HepG2 (cell line): Measurements from ENCODE around the gene VSTM5. TPM values are rescaled to one million over a fixed set of nuclear protein-coding genes. Genes with fewer than 3 reads are reported as not detected.

Source experiments
- ATAC-seq: fragments of 200-7000 bp; cut with Tn5 transposase; 3 replicates; pipeline ENCODE4 v1.9.1; 2020; ENCODE audit warnings: mild to moderate bottlenecking, moderate library complexity
- BruUV-seq: library from RNA; stranded (reverse); fragments of 400-500 nt; replicated peaks from 2 replicates; lab custom pipeline; 2021; lab: Mats Ljungman, UMichigan
- CTCF ChIA-PET: fragments of 300-600 bp; formaldehyde crosslinking; extraction: SDS; loops from one replicate; lab custom pipeline; 2021; ENCODE audit warnings: low total read pairs, inconsistent platforms, low intra/inter-chr PET ratio; lab: Yijun Ruan, JAX
- POLR2A ChIA-PET: fragments of 350-600 bp; sonication (Branson Sonifier 250); formaldehyde crosslinking; loops from one replicate; lab custom pipeline; 2020; ENCODE audit warnings: antibody characterized with exemption, inconsistent platforms; lab: Yijun Ruan, JAX
- DNase-seq: peaks from one replicate; pipeline ENCODE4 v3.0.0-alpha.2; 2015; ENCODE audit warnings: low spot score
- FAIRE-seq: peaks from 3 replicates; lab custom pipeline; 2011; peaks lifted over from hg19 to GRCh38; lab: Jason Lieb, UNC
- H2AFZ ChIP-seq: one replicate; pipeline ENCODE4 v1.6.1; 2011; ENCODE audit warnings: low read length, inconsistent platforms
- H3K27ac ChIP-seq: fragments of 300-600 bp; 3 replicates; pipeline ENCODE4 v1.8.0; 2011; ENCODE audit warnings: mixed run types, mild to moderate bottlenecking, mixed read lengths, low read length, inconsistent platforms; ENCODE audit not compliant: insufficient read depth; ENCODE audit errors: extremely low read length
- H3K27me3 ChIP-seq, 2 experiments: fragments of 200-600 bp in 1 of 2; 2 replicates in 1 of 2; 3 replicates in 1 of 2; pipeline versions ENCODE4 v1.6.0 to v1.8.0; 2011; ENCODE audit warnings: low read length in 2 of 2, mild to moderate bottlenecking in 2 of 2, moderate library complexity in 2 of 2, inconsistent platforms in 1 of 2; ENCODE audit not compliant: insufficient read depth in 2 of 2, control insufficient read depth in 1 of 2
- H3K36me3 ChIP-seq, 2 experiments: fragments of 200-600 bp in 1 of 2; replicated peaks in 1 of 2; 2 replicates in 1 of 2; 3 replicates in 1 of 2; pipeline versions ENCODE4 v1.5.1 to v1.8.0; 2011; ENCODE audit warnings: low read length in 2 of 2, inconsistent platforms in 1 of 2; ENCODE audit not compliant: insufficient read depth in 2 of 2, control insufficient read depth in 1 of 2
- H3K4me1 ChIP-seq: 2 replicates; pipeline ENCODE4 v1.5.1; 2012; ENCODE audit warnings: low read length, inconsistent platforms; ENCODE audit not compliant: insufficient read depth
- H3K4me2 ChIP-seq: 2 replicates; pipeline ENCODE4 v1.6.0; 2011; ENCODE audit warnings: low read depth, low read length, inconsistent platforms
- H3K4me3 ChIP-seq, 3 experiments: fragments of 200-600 bp in 1 of 3; sonication (generic), shearing (Covaris generic) in 1 of 3; replicated peaks in 1 of 3; 2 replicates each; pipeline ENCODE4 v1.5.1; 2011 to 2016; ENCODE audit warnings: low read length in 3 of 3, inconsistent platforms in 2 of 3, low read depth in 2 of 3, mild to moderate bottlenecking in 2 of 3, control low read depth in 1 of 3, mixed read lengths in 1 of 3; ENCODE audit not compliant: insufficient read depth in 1 of 3
- H3K79me2 ChIP-seq: one replicate; pipeline ENCODE4 v1.6.1; 2011; ENCODE audit warnings: low read length, inconsistent platforms; ENCODE audit not compliant: insufficient read depth
- H3K9ac ChIP-seq: 2 replicates; pipeline ENCODE4 v1.6.0; 2011; ENCODE audit warnings: mild to moderate bottlenecking, low read depth, low read length, inconsistent platforms; ENCODE audit not compliant: insufficient read depth
- H3K9me3 ChIP-seq: 2 replicates; pipeline ENCODE4 v1.5.1; 2012; ENCODE audit warnings: mild to moderate bottlenecking, low read length
- H4K20me1 ChIP-seq: 2 replicates; pipeline ENCODE4 v1.6.0; 2011; ENCODE audit warnings: inconsistent platforms, mild to moderate bottlenecking, low read length, moderate library complexity; ENCODE audit not compliant: insufficient read depth
- ASH2L ChIP-seq: fragments of 300-600, 200-600 bp; sonication (generic); IDR thresholded peaks from 2 replicates; pipeline ENCODE4 v1.7.0; 2017; ENCODE audit warnings: low read depth, mild to moderate bottlenecking, moderate library complexity, mixed read lengths, low read length; ENCODE audit not compliant: insufficient read length
- BCL6 ChIP-seq: IDR thresholded peaks from 2 replicates; pipeline ENCODE4 v1.6.1; 2016; ENCODE audit warnings: missing genetic modification reagents, missing compliant biosample characterization
- BHLHE40 ChIP-seq: IDR thresholded peaks from 2 replicates; pipeline ENCODE4 v1.6.1; 2011; ENCODE audit warnings: low read length, improper control_type of control experiment
- E2F2 ChIP-seq: sonication (generic); formaldehyde crosslinking; IDR thresholded peaks from 2 replicates; pipeline ENCODE4 v1.4.0; 2020; ENCODE audit warnings: missing genetic modification reagents, borderline replicate concordance
- FIP1L1 ChIP-seq: fragments of 200-400 bp; formaldehyde crosslinking; IDR thresholded peaks from 2 replicates; pipeline ENCODE4 v1.6.1; 2018; ENCODE audit warnings: low read depth, mild to moderate bottlenecking, low read length, moderate library complexity, borderline replicate concordance; ENCODE audit not compliant: insufficient read depth
- HDAC1 ChIP-seq: sonication (generic); formaldehyde crosslinking; IDR thresholded peaks from 2 replicates; pipeline ENCODE4 v1.5.1; 2020; ENCODE audit warnings: mild to moderate bottlenecking, missing genetic modification reagents
- HMG20A ChIP-seq: IDR thresholded peaks from 2 replicates; pipeline ENCODE4 v1.6.1; 2016; ENCODE audit warnings: borderline replicate concordance
- MTF1 ChIP-seq: sonication (generic); formaldehyde crosslinking; IDR thresholded peaks from 2 replicates; pipeline ENCODE4 v1.5.0; 2020; ENCODE audit warnings: missing genetic modification reagents
- MZF1 ChIP-seq: sonication (generic); formaldehyde crosslinking; IDR thresholded peaks from 2 replicates; pipeline ENCODE4 v1.8.1; 2023; ENCODE audit warnings: mild to moderate bottlenecking, missing genetic modification reagents, borderline replicate concordance
- NKX3-1 ChIP-seq: sonication (generic); formaldehyde crosslinking; IDR thresholded peaks from 2 replicates; pipeline ENCODE4 v1.5.0; 2020; ENCODE audit warnings: missing genetic modification reagents
- TGIF2 ChIP-seq: IDR thresholded peaks from 2 replicates; pipeline ENCODE4 v1.6.1; 2016; ENCODE audit warnings: control low read depth, missing compliant biosample characterization
- ZBTB7B ChIP-seq: sonication (generic); formaldehyde crosslinking; IDR thresholded peaks from 2 replicates; pipeline ENCODE4 v1.4.0; 2020; ENCODE audit warnings: missing genetic modification reagents
- ZKSCAN8 ChIP-seq: IDR thresholded peaks from 2 replicates; pipeline ENCODE4 v1.6.1; 2016; ENCODE audit warnings: borderline replicate concordance, missing genetic modification reagents, missing compliant biosample characterization
- ZNF329 ChIP-seq: sonication (generic); formaldehyde crosslinking; IDR thresholded peaks from 2 replicates; pipeline ENCODE4 v1.9.0; 2021; ENCODE audit warnings: low read depth, mild to moderate bottlenecking, missing genetic modification reagents
- ZNF430 ChIP-seq: sonication (generic); formaldehyde crosslinking; IDR thresholded peaks from 2 replicates; pipeline ENCODE4 v1.9.0; 2021; ENCODE audit warnings: mild to moderate bottlenecking, missing genetic modification reagents
- ZNF598 ChIP-seq: sonication (generic); formaldehyde crosslinking; IDR thresholded peaks from 2 replicates; pipeline ENCODE4 v1.5.1; 2020; ENCODE audit warnings: mild to moderate bottlenecking, missing genetic modification reagents, borderline replicate concordance
- ZNF687 ChIP-seq: sonication (generic); formaldehyde crosslinking; IDR thresholded peaks from 2 replicates; pipeline ENCODE4 v1.5.1; 2020; ENCODE audit warnings: mild to moderate bottlenecking, missing genetic modification reagents, moderate library complexity
- WGBS: methylation state at CpG from one replicate; pipeline ENCODE4 v1.1.6; 2017; ENCODE audit warnings: low lambda C conversion rate; 5-methylcytosine and 5-hydroxymethylcytosine counted together
- in situ Hi-C: cut with HindIII; loops from 2 replicates; pipeline ENCODE4 v1.10.0; 2017; ENCODE audit warnings: low pct_unique_long_range_greater_than_20kb; ENCODE audit not compliant: extremely low pct_ligation_motif_present
- intact Hi-C: fragments of 100-400 bp; cut with micrococcal nuclease; formaldehyde crosslinking; loops from one replicate; pipeline ENCODE4 v1.10.0; 2022; ENCODE audit not compliant: unreplicated experiment
- polyA plus RNA-seq, 8 experiments: library from polyadenylated mRNA; depleted of rRNA in 3 of 8; stranded (reverse) in 7 of 8; unstranded in 1 of 8; fragments of >200 nt; fragmentation: Illumina TruSeq in 4 of 8; extraction: Trizol in 4 of 8; gene quantifications; 2 replicates each; pipeline versions ENCODE4 v1.2.1 to v1.2.3, GENCODE V29; 2011 to 2016; ENCODE audit warnings: low read depth in 4 of 8, missing spikeins in 1 of 8, mixed read lengths in 1 of 8; ENCODE audit not compliant: insufficient read depth in 1 of 8
- total RNA-seq, 5 experiments: library from RNA; depleted of rRNA; stranded (reverse); fragments of >200 nt; fragmentation: Illumina TruSeq; extraction: Trizol; gene quantifications; 2 replicates each; pipeline ENCODE4 v1.2.3, GENCODE V29; 2016; ENCODE audit warnings: low read depth in 1 of 5

VSTM5 gene
- total and polyA plus RNA-seq, 2 of the 13 experiments (the other 11 are each of a cell fraction or from before 2014, with no cell fraction given) = not detected

GRCh38 chr11:93841446-93841845, 9.0 kb downstream of the VSTM5 start (continued):
- TF ChIP-seq FIP1L1 = no peak
- no peak for TF ChIP-seq E2F2 (CRISPR knock-in tag)
- TF ChIP-seq BCL6 (CRISPR knock-in tag) = no peak
- TF ChIP-seq NKX3-1 (CRISPR knock-in tag) = no peak
- TF ChIP-seq ZNF687 (CRISPR knock-in tag) = no peak

GRCh38 chr11:93840981-93841380, 9.4 kb downstream of the VSTM5 start:
- 26% methylated on average over 3 of the region's 3 CpGs for WGBS
- ATAC-seq (no peak), FAIRE-seq (no peak)
- TF ChIP-seq ZNF598 (CRISPR knock-in tag) = no peak
- no peak for TF ChIP-seq MTF1 (CRISPR knock-in tag)
- no peak for TF ChIP-seq ASH2L
- no peak for TF ChIP-seq BHLHE40
- TF ChIP-seq HMG20A = no peak
- TF ChIP-seq TGIF2 (CRISPR knock-in tag) = no peak
- no peak for TF ChIP-seq MZF1 (CRISPR knock-in tag)
- TF ChIP-seq HDAC1 = no peak
- no peak for TF ChIP-seq ZKSCAN8
- TF ChIP-seq ZNF329 (CRISPR knock-in tag) = no peak
- no peak for TF ChIP-seq ZBTB7B
- no peak for TF ChIP-seq ZNF430 (CRISPR knock-in tag)
- TF ChIP-seq, all 625 proteins: peak for 0
- intact Hi-C loops (no loop called here), in situ Hi-C loops (no loop called here)
- peaks cover 17% of the 10 kb centered on the region for H3K4me1 ChIP-seq
- DNase-seq = no peak
- H3K27me3 ChIP-seq = peaks cover 0 to 26% of the 10 kb centered on the region in 2 experiments; a peak in 2 of 5 replicates
- no peak overlapping the region for H3K27ac ChIP-seq
- no peak overlapping the region for H3K4me2 ChIP-seq
- no TSS peak for BruUV-seq
- H3K4me3 ChIP-seq = no peak overlapping the region
- no peaks in the 10 kb centered on the region for H3K9me3 ChIP-seq
- H3K9ac ChIP-seq = no peak overlapping the region
- CTCF ChIA-PET = no interaction called here
- POLR2A ChIA-PET = no interaction called here
- no peaks in the 10 kb centered on the region for H3K36me3 ChIP-seq
- H4K20me1 ChIP-seq = no peaks in the 10 kb centered on the region
- H2AFZ ChIP-seq = no peak overlapping the region
- H3K79me2 ChIP-seq = no peaks in the 10 kb centered on the region
